GM19397 (cell line): Measurements from ENCODE around the gene SLC25A45.

Experiments used
- ATAC-seq: cut with Tn5 transposase; IDR thresholded peaks from one replicate; pipeline ENCODE4 v1.9.1; 2021; ENCODE audit warnings: mild to moderate bottlenecking, moderate library complexity; ENCODE audit not compliant: unreplicated experiment

The SLC25A45 gene

DNA sequence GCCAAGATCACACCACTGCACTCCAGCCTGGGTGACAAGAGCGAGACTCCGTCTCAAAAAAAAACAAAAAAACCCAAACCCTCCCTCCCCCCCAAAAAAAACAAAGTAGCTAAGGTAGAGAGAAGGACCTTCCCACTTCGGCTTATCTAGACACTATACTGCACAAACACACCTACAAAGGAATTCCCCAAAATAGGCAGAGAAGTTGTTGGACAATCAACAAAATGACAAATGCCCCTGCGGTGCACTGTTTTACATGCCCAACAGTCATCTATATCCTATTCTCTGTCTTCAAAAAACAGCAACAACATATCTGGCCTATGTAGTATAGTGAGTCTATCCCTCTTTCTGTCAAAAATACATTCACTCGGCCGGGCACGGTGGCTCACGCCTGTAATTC, 55.4 kb downstream of the SLC25A45 start:
- ATAC-seq: no peak

DNA sequence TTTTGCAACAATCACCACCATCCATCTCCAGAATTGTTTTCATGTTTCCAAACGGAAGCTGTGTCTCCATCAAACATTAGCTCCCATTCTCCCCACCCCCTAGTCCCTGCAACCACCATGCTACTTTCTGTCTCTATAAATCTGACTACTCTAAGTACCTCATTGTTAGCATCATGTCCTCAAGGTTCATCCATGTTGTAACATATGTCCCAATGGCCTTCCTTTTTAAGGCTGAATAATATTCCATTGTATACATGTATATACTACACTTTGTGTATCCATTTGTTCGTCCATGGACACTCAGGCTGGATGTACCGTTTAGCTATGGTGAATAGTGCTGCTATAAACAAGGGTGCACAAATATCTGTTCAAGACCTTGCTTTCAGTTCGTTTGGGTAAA, 57.0 kb downstream of the SLC25A45 start:
- no peak for ATAC-seq
